IMR-90 (cell line): ENCODE data around the gene CC2D2B. TPM values are rescaled to one million over a fixed set of nuclear protein-coding genes. Genes with fewer than 3 reads are reported as not detected.

Experiments
- ATAC-seq: fragments of 200-7000 bp; cut with Tn5 transposase; 2 replicates; pipeline ENCODE4 v1.9.1; 2020; ENCODE audit warnings: low read depth, mild to moderate bottlenecking, moderate library complexity
- BruUV-seq: library from RNA; stranded (reverse); fragments of 400-500 nt; replicated peaks from 2 replicates; lab custom pipeline; 2021; lab: Mats Ljungman, UMichigan
- CTCF ChIA-PET: fragments of 300-600 bp; formaldehyde crosslinking; extraction: SDS; loops from one replicate; lab custom pipeline; 2021; ENCODE audit warnings: antibody characterized with exemption; lab: Yijun Ruan, JAX
- POLR2A ChIA-PET: fragments of 300-600 bp; sonication (Branson Sonifier 250); formaldehyde crosslinking; loops from one replicate; lab custom pipeline; 2022; ENCODE audit warnings: antibody characterized with exemption; ENCODE audit not compliant: unreplicated experiment; lab: Charles Lee
- DNase-seq: peaks from one replicate; pipeline ENCODE4 v3.0.0; 2013
- H2AFZ ChIP-seq: replicated peaks from 2 replicates; pipeline ENCODE3; 2013; ENCODE audit warnings: low read length, mild to moderate bottlenecking; ENCODE audit not compliant: poor library complexity
- H2AK5ac ChIP-seq: 2 replicates; pipeline ENCODE4 v1.6.1; 2013; ENCODE audit warnings: low read depth, low read length, inconsistent platforms
- H2AK9ac ChIP-seq: replicated peaks from 2 replicates; pipeline ENCODE3; 2013; ENCODE audit warnings: mild to moderate bottlenecking, low read depth, low read length, moderate library complexity; ENCODE audit not compliant: poor library complexity
- H2BK120ac ChIP-seq: 2 replicates; pipeline ENCODE4 v1.6.1; 2013; ENCODE audit warnings: low read depth, low read length, inconsistent platforms
- H2BK15ac ChIP-seq: 3 replicates; pipeline ENCODE4 v1.6.1; 2013; ENCODE audit warnings: low read depth, low read length, inconsistent platforms
- H2BK20ac ChIP-seq: 2 replicates; pipeline ENCODE4 v1.6.1; 2013; ENCODE audit warnings: low read depth, mild to moderate bottlenecking, inconsistent platforms, low read length, moderate library complexity
- H2BK5ac ChIP-seq: 2 replicates; pipeline ENCODE4 v1.6.1; 2013; ENCODE audit warnings: mild to moderate bottlenecking, low read depth, low read length, inconsistent platforms; ENCODE audit not compliant: poor library complexity, severe bottlenecking
- H3K14ac ChIP-seq: replicated peaks from 2 replicates; pipeline ENCODE4 v1.6.1; 2013; ENCODE audit warnings: low read depth, low read length, inconsistent platforms
- H3K18ac ChIP-seq: 2 replicates; pipeline ENCODE4 v1.6.1; 2013; ENCODE audit warnings: low read depth, low read length, control low read depth
- H3K23ac ChIP-seq: 2 replicates; pipeline ENCODE4 v1.6.1; 2013; ENCODE audit warnings: low read depth, low read length, inconsistent platforms
- H3K27ac ChIP-seq: 2 replicates; pipeline ENCODE4 v1.5.1; 2013; ENCODE audit warnings: mild to moderate bottlenecking, control low read depth, low read length; ENCODE audit not compliant: insufficient read depth
- H3K27me3 ChIP-seq: 2 replicates; pipeline ENCODE4 v1.6.1; 2013; ENCODE audit warnings: low read length; ENCODE audit not compliant: control insufficient read depth, insufficient read depth
- H3K36me3 ChIP-seq: 2 replicates; pipeline ENCODE4 v1.6.1; 2013; ENCODE audit warnings: low read length, mixed read lengths; ENCODE audit not compliant: control insufficient read depth, insufficient read depth
- H3K4ac ChIP-seq: 2 replicates; pipeline ENCODE4 v1.6.1; 2013; ENCODE audit warnings: low read depth, low read length, inconsistent platforms
- H3K4me1 ChIP-seq: 2 replicates; pipeline ENCODE4 v1.6.1; 2013; ENCODE audit warnings: low read length, mixed read lengths; ENCODE audit not compliant: control insufficient read depth, insufficient read depth
- H3K4me2 ChIP-seq: 2 replicates; pipeline ENCODE4 v1.6.1; 2013; ENCODE audit warnings: low read depth, mild to moderate bottlenecking, control low read depth, low read length, moderate library complexity
- H3K4me3 ChIP-seq: 2 replicates; pipeline ENCODE4 v1.5.1; 2013; ENCODE audit warnings: low read depth, mild to moderate bottlenecking, control low read depth, low read length, moderate library complexity; ENCODE audit not compliant: insufficient read depth
- H3K56ac ChIP-seq: 2 replicates; pipeline ENCODE4 v1.6.1; 2013; ENCODE audit warnings: low read length, inconsistent platforms; ENCODE audit not compliant: insufficient read depth; ENCODE audit errors: extremely low read depth
- H3K79me1 ChIP-seq, 2 experiments: 2 replicates each; pipeline ENCODE4 v1.6.1; 2013; ENCODE audit warnings: low read length in 2 of 2, inconsistent platforms in 1 of 2, low read depth in 1 of 2
- H3K9ac ChIP-seq: 2 replicates; pipeline ENCODE4 v1.6.1; 2013; ENCODE audit warnings: low read depth, low read length, control low read depth
- H3K9me1 ChIP-seq: 2 replicates; pipeline ENCODE4 v1.6.1; 2013; ENCODE audit warnings: low read length, inconsistent platforms; ENCODE audit not compliant: insufficient read depth
- H3K9me3 ChIP-seq: 2 replicates; pipeline ENCODE4 v1.6.1; 2013; ENCODE audit warnings: low read length; ENCODE audit not compliant: control insufficient read depth, insufficient read depth
- H4K20me1 ChIP-seq: 2 replicates; pipeline ENCODE4 v1.6.1; 2013; ENCODE audit warnings: low read length, inconsistent platforms; ENCODE audit not compliant: insufficient read depth
- H4K5ac ChIP-seq: 2 replicates; pipeline ENCODE4 v1.6.1; 2013; ENCODE audit warnings: mild to moderate bottlenecking, low read depth, low read length, control low read depth
- H4K8ac ChIP-seq, 2 experiments: 2 replicates each; pipeline ENCODE4 v1.6.1; 2013; ENCODE audit warnings: low read depth in 2 of 2, low read length in 2 of 2, control low read depth in 1 of 2, inconsistent platforms in 1 of 2
- H4K91ac ChIP-seq: 2 replicates; pipeline ENCODE4 v1.6.1; 2013; ENCODE audit warnings: low read depth, low read length, inconsistent platforms; ENCODE audit not compliant: insufficient read depth
- BHLHE40 ChIP-seq: fragments of 150-350 bp; IDR thresholded peaks from 2 replicates; pipeline ENCODE4 v1.6.1; 2016; ENCODE audit warnings: mild to moderate bottlenecking, low read depth, low read length
- CEBPB ChIP-seq: IDR thresholded peaks from 2 replicates; pipeline ENCODE4 v1.6.1; 2012; ENCODE audit warnings: low read depth, low read length, improper control_type of control experiment
- CHD1 ChIP-seq: IDR thresholded peaks from 2 replicates; pipeline ENCODE4 v1.6.1; 2012; ENCODE audit warnings: low read depth, low read length, improper control_type of control experiment
- CTCF ChIP-seq: conservative IDR thresholded peaks from 2 replicates; pipeline ENCODE4 v1.5.1; 2012; ENCODE audit warnings: mild to moderate bottlenecking, low read depth, low read length, improper control_type of control experiment
- FOS ChIP-seq: fragments of 150-350 bp; IDR thresholded peaks from 2 replicates; pipeline ENCODE4 v1.6.1; 2016; ENCODE audit warnings: low read depth, low read length
- MAFK ChIP-seq: IDR thresholded peaks from 2 replicates; pipeline ENCODE4 v1.6.1; 2012; ENCODE audit warnings: low read depth, low read length, improper control_type of control experiment
- MAZ ChIP-seq: IDR thresholded peaks from 2 replicates; pipeline ENCODE4 v1.6.1; 2012; ENCODE audit warnings: low read depth, mild to moderate bottlenecking, low read length, improper control_type of control experiment, moderate library complexity, borderline replicate concordance
- MXI1 ChIP-seq: IDR thresholded peaks from 2 replicates; pipeline ENCODE4 v1.6.1; 2012; ENCODE audit warnings: low read depth, mild to moderate bottlenecking, low read length, moderate library complexity, borderline replicate concordance
- NFE2L2 ChIP-seq: fragments of 150-350 bp; IDR thresholded peaks from 2 replicates; pipeline ENCODE4 v1.6.1; 2016; ENCODE audit warnings: low read depth, mild to moderate bottlenecking, low read length
- POLR2A ChIP-seq: IDR thresholded peaks from 2 replicates; pipeline ENCODE4 v1.6.1; 2012; ENCODE audit warnings: mild to moderate bottlenecking, low read depth, low read length
- RAD21 ChIP-seq: IDR thresholded peaks from 2 replicates; pipeline ENCODE4 v1.6.1; 2012; ENCODE audit warnings: low read length, improper control_type of control experiment
- RCOR1 ChIP-seq: IDR thresholded peaks from 2 replicates; pipeline ENCODE4 v1.6.1; 2012; ENCODE audit warnings: mild to moderate bottlenecking, low read length, improper control_type of control experiment; ENCODE audit not compliant: insufficient replicate concordance
- RFX5 ChIP-seq: IDR thresholded peaks from 2 replicates; pipeline ENCODE4 v1.8.0; 2012; ENCODE audit warnings: low read depth, mild to moderate bottlenecking, low read length, moderate library complexity
- SMC3 ChIP-seq: fragments of 150-350 bp; IDR thresholded peaks from 2 replicates; pipeline ENCODE4 v1.6.1; 2016; ENCODE audit warnings: low read depth, mild to moderate bottlenecking, antibody characterized with exemption, low read length, moderate library complexity
- WGBS, 2 experiments: methylation state at CpG; one replicate each; pipeline versions ENCODE4 v1.1.5 to v1.1.7; 2013; ENCODE audit warnings: missing lambda C conversion rate in 2 of 2; ENCODE audit not compliant: insufficient read length in 1 of 2; ENCODE audit errors: extremely low coverage in 2 of 2; 5-methylcytosine and 5-hydroxymethylcytosine counted together
- dilution Hi-C: fragments of 300-500 bp; cut with HindIII; formaldehyde crosslinking; loops from one replicate; pipeline ENCODE4 v1.14.3; 2018; ENCODE audit warnings: low sequenced_read_pairs; ENCODE audit not compliant: unreplicated experiment
- in situ Hi-C: fragments of 300-500 bp; cut with MboI; formaldehyde crosslinking; loops from 3 replicates; pipeline ENCODE4 v1.14.3; 2019; ENCODE audit warnings: low sequenced_read_pairs, inconsistent platforms, mixed read lengths
- intact Hi-C: fragments of 100-400 bp; cut with micrococcal nuclease; formaldehyde crosslinking; loops from 2 replicates; pipeline ENCODE4 v1.10.0; 2022
- polyA plus RNA-seq, 3 experiments: library from polyadenylated mRNA; depleted of rRNA; stranded (reverse); fragments of >200 nt; gene quantifications; 2 replicates each; pipeline ENCODE4 v1.2.3, GENCODE V29; 2012; ENCODE audit warnings: low replicate concordance in 1 of 3
- total RNA-seq: library from RNA; depleted of rRNA; stranded (reverse); fragments of >200 nt; gene quantifications from 2 replicates; pipeline ENCODE4 v1.2.3, GENCODE V29; 2012

CC2D2B gene
- total and polyA plus RNA-seq, 2 of the 4 experiments (the other 2 are of a cell fraction) = not detected

GRCh38 chr10:95982200-95982599 lies 74.4 kb downstream of the CC2D2B start:
- no TSS peak for BruUV-seq
- dilution Hi-C loops (no loop called here), in situ Hi-C loops (no loop called here), intact Hi-C loops (no loop called here)
- H3K27ac ChIP-seq = no peak overlapping the region
- no peak overlapping the region for H2AFZ ChIP-seq
- H3K27me3 ChIP-seq = no peaks in the 10 kb centered on the region
- H3K4me2 ChIP-seq = no peak overlapping the region
- no peak overlapping the region for H4K91ac ChIP-seq
- no CpG with 5 or more reads among the region's 2 CpGs for WGBS, 2 experiments
- H2BK120ac ChIP-seq = no peak overlapping the region
- no peaks in the 10 kb centered on the region for H4K20me1 ChIP-seq
- no peak overlapping the region for H2AK9ac ChIP-seq
- H3K4me3 ChIP-seq = no peak overlapping the region
- no peak for TF ChIP-seq NFE2L2
- TF ChIP-seq RCOR1 = no peak
- TF ChIP-seq SMC3 = no peak
- TF ChIP-seq CTCF = no peak
- TF ChIP-seq MAZ = no peak
- TF ChIP-seq MAFK = no peak
- no peak for TF ChIP-seq FOS
- no peak for TF ChIP-seq BHLHE40
- no peak for TF ChIP-seq POLR2A
- no peak for TF ChIP-seq CEBPB
- TF ChIP-seq MXI1 = no peak
- no peak for TF ChIP-seq RFX5
- no peak for TF ChIP-seq CHD1
- TF ChIP-seq RAD21 = no peak
- no peaks in the 10 kb centered on the region for H3K36me3 ChIP-seq
- no peak overlapping the region for H3K56ac ChIP-seq
- no peak overlapping the region for H3K9ac ChIP-seq
- CTCF ChIA-PET = no interaction called here
- no peak overlapping the region for H2AK5ac ChIP-seq
- DNase-seq = no peak
- no peak overlapping the region for H2BK20ac ChIP-seq
- H3K14ac ChIP-seq = no peak overlapping the region
- no peak overlapping the region for H4K8ac ChIP-seq
- no peaks in the 10 kb centered on the region for H3K4me1 ChIP-seq
- H2BK5ac ChIP-seq = no peak overlapping the region
- POLR2A ChIA-PET = no interaction called here
- no peak overlapping the region for H3K18ac ChIP-seq
- no peak overlapping the region for H3K23ac ChIP-seq
- no peak overlapping the region for H4K5ac ChIP-seq
- ATAC-seq = no peak
- H3K4ac ChIP-seq = no peak overlapping the region
- H3K79me1 ChIP-seq = no peaks in the 10 kb centered on the region
- H3K9me3 ChIP-seq = no peaks in the 10 kb centered on the region
- H2BK15ac ChIP-seq = no peak overlapping the region
- H3K9me1 ChIP-seq = no peaks in the 10 kb centered on the region
